ENCODE measurements around the gene UNC80.

DNA sequence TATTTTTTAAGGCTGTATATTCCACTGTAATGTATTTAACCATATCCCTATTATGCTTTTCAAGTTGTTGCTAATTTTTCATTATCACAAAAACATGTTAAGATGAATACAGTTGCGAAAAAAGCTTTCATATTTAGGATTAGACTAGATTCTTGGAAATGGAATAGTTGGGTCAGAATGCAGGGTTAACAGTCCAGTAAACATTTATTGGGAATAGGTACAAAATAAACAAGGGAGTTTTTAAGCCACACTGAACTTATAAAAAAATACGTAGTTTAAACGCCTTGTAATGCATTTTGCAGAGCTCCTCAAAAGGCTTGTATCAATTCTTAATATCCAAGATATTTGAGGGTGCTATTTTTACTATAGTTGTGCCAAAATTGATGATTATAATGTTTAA, 266.4 kb downstream of the UNC80 start:
- no peak for TF ChIP-seq EZH2 (IDR thresholded peaks at IDR 0.05; ENCODE audit: borderline replicate concordance, low read depth, low read length, severe bottlenecking)
- TF ChIP-seq CTCF (IDR thresholded peaks at IDR 0.05; ENCODE audit: extremely low read depth in 1 of 2, insufficient read depth in 1 of 2, low read depth in 1 of 2, low read length in 2 of 2), result no peak
- no peak for TF ChIP-seq POLR2A (IDR thresholded peaks at IDR 0.05; ENCODE audit: low read depth, low read length)
- no peak for TF ChIP-seq MYC (IDR thresholded peaks at IDR 0.05; ENCODE audit: low read depth, low read length)

Data from endothelial cell of umbilical vein (primary cell).